HL-60 (cell line): Measurements from ENCODE around the gene CORIN.

ENCODE experiments used
- DNase-seq, 2 experiments: peaks; one replicate each; pipeline ENCODE4 v3.0.0-alpha.2; 2010 to 2020; ENCODE audit warnings: low read depth in 1 of 2, low spot score in 1 of 2
- H3K27ac ChIP-seq: fragments of 250-450 bp; sonication (Bioruptor Pico); replicated peaks from 2 replicates; pipeline ENCODE4 v1.5.1; 2020; ENCODE audit warnings: mild to moderate bottlenecking, moderate library complexity
- H3K27me3 ChIP-seq: fragments of 250-450 bp; sonication (Bioruptor Pico); 2 replicates; pipeline ENCODE4 v1.5.1; 2021; ENCODE audit warnings: mild to moderate bottlenecking, moderate library complexity; ENCODE audit not compliant: insufficient read depth, poor library complexity, severe bottlenecking
- H3K4me3 ChIP-seq: replicated peaks from 2 replicates; pipeline ENCODE4 v1.5.1; 2011; ENCODE audit warnings: mild to moderate bottlenecking, control low read depth, low read length; ENCODE audit not compliant: insufficient read depth
- GABPA ChIP-seq: IDR thresholded peaks from 2 replicates; pipeline ENCODE4 v1.6.1; 2012; ENCODE audit warnings: low read depth
- POLR2AphosphoS5 ChIP-seq: IDR thresholded peaks from 2 replicates; pipeline ENCODE4 v1.6.1; 2012; ENCODE audit warnings: low read depth
- SPI1 ChIP-seq: IDR thresholded peaks from 2 replicates; pipeline ENCODE4 v1.6.1; 2012; ENCODE audit warnings: low read depth, mild to moderate bottlenecking, borderline replicate concordance
- TF ChIP-seq, protein P1 (sequence below): IDR thresholded peaks from 2 replicates; pipeline ENCODE4 v1.6.1; 2012; ENCODE audit warnings: low read depth; ENCODE audit not compliant: insufficient replicate concordance
- TF ChIP-seq, protein P2 (sequence below): IDR thresholded peaks from one replicate; pipeline ENCODE4 v1.5.1; 2011; ENCODE audit warnings: low read length, control low read depth, inconsistent platforms; ENCODE audit not compliant: insufficient read depth

CORIN gene

DNA sequence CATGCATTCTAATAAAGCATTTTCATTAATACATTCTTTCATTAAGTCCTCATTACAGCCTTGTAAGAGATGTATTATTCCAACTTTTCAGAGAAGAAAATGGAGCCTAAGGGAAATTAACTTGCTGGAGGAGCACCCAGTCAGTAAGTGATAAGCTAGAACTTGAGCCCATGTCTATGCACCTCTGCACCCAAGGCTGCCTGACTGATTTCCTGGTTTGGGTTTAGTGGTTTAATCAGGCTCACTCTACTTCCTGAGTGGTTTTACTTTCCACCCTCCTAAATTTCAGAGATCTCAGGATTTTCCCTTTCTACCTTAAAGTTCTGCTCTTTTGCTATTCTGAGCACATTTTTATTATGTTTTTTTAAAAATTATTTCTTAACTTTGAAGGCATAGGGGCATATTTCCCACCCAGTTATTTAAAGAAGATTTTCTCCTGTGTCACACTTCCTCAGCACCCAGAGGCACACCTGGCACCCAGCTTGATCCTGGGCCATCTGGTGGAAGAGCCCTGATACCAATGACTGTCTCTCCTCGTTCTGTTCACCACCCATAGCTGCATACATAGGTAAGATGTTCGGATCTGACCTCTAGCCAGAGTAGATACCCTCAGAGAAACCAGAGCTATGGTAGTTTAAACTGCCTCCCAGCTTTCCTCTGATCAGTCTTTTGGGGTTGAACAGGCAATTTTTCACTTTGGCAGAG lies 10.4 kb downstream of the CORIN start:
- TF ChIP-seq, protein P1, sequence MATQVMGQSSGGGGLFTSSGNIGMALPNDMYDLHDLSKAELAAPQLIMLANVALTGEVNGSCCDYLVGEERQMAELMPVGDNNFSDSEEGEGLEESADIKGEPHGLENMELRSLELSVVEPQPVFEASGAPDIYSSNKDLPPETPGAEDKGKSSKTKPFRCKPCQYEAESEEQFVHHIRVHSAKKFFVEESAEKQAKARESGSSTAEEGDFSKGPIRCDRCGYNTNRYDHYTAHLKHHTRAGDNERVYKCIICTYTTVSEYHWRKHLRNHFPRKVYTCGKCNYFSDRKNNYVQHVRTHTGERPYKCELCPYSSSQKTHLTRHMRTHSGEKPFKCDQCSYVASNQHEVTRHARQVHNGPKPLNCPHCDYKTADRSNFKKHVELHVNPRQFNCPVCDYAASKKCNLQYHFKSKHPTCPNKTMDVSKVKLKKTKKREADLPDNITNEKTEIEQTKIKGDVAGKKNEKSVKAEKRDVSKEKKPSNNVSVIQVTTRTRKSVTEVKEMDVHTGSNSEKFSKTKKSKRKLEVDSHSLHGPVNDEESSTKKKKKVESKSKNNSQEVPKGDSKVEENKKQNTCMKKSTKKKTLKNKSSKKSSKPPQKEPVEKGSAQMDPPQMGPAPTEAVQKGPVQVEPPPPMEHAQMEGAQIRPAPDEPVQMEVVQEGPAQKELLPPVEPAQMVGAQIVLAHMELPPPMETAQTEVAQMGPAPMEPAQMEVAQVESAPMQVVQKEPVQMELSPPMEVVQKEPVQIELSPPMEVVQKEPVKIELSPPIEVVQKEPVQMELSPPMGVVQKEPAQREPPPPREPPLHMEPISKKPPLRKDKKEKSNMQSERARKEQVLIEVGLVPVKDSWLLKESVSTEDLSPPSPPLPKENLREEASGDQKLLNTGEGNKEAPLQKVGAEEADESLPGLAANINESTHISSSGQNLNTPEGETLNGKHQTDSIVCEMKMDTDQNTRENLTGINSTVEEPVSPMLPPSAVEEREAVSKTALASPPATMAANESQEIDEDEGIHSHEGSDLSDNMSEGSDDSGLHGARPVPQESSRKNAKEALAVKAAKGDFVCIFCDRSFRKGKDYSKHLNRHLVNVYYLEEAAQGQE = no peak
- TF ChIP-seq GABPA (no peak), SPI1 (no peak), POLR2AphosphoS5 (no peak)
- TF ChIP-seq, protein P2, sequence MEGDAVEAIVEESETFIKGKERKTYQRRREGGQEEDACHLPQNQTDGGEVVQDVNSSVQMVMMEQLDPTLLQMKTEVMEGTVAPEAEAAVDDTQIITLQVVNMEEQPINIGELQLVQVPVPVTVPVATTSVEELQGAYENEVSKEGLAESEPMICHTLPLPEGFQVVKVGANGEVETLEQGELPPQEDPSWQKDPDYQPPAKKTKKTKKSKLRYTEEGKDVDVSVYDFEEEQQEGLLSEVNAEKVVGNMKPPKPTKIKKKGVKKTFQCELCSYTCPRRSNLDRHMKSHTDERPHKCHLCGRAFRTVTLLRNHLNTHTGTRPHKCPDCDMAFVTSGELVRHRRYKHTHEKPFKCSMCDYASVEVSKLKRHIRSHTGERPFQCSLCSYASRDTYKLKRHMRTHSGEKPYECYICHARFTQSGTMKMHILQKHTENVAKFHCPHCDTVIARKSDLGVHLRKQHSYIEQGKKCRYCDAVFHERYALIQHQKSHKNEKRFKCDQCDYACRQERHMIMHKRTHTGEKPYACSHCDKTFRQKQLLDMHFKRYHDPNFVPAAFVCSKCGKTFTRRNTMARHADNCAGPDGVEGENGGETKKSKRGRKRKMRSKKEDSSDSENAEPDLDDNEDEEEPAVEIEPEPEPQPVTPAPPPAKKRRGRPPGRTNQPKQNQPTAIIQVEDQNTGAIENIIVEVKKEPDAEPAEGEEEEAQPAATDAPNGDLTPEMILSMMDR = no peak
- DNase-seq = peak in 1 of 2 experiments; percentile 18
- H3K4me3 ChIP-seq = no peak overlapping the region
- no peak overlapping the region for H3K27ac ChIP-seq
- no peaks in the 10 kb centered on the region for H3K27me3 ChIP-seq

DNA sequence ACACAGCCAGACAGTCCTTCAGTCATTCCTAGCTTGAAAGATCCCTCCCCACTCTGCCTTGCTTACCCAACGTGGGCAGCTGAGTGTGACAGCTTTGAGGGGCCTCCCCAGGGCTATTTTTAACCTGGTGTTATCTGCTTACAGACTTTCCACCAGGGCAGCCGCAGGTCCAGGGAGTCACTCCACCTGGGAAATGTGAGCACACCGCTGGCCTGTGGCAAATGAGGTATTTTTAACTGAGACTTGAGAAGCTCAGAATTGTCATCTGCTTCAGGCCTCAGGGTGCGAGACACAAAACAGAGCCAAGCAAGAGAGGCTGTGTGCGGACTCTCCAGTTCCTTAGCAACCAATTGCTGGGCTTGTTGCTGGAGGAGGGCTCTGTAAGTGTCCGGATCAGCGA lies 13.0 kb downstream of the CORIN start:
- no peak for DNase-seq
- Histone ChIP-seq H3K27ac (no peak overlapping the region), H3K27me3 (no peaks in the 10 kb centered on the region), H3K4me3 (no peak overlapping the region)
- TF ChIP-seq, protein P2 = no peak
- TF ChIP-seq SPI1 (no peak), GABPA (no peak), POLR2AphosphoS5 (no peak)
- TF ChIP-seq, protein P1 = no peak

DNA sequence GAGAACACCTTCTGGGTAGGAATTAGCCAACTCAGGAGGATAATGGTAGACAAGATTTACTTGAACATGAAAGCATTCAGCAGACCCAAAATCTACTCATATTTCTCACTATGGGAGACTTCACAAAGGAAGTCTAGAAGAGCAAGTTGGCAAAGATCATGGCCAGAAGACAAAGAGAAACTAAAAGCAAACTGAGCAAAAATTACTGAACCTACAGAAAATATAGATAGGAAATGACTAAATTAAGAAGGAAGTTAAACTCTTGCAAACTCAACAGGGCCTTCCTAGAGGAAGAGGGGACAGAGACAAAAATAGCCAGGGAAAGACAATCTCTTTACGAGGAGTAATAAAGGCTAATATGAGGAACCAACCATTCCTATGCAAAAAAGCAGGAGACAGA lies 18.7 kb downstream of the CORIN start:
- DNase-seq = no peak
- Histone ChIP-seq H3K27ac (no peak overlapping the region), H3K27me3 (no peaks in the 10 kb centered on the region), H3K4me3 (no peak overlapping the region)
- TF ChIP-seq, protein P1 = no peak
- TF ChIP-seq, protein P2 = no peak
- TF ChIP-seq POLR2AphosphoS5 (no peak), SPI1 (no peak), GABPA (no peak)
